Mononuclear cell (primary cell): Measurements from ENCODE around the gene ARFGEF2. TPM values are rescaled to one million over a fixed set of nuclear protein-coding genes. Genes with fewer than 3 reads are reported as not detected.
"Not testable (repeated sequence)": the region's sequence is repeated elsewhere in the genome, so short reads cannot be mapped to it uniquely, and the experiment has no call there.

Experiments used
- H3K27me3 ChIP-seq: 2 replicates; pipeline ENCODE4 v1.6.0; 2011; ENCODE audit warnings: low read length, control low read depth; ENCODE audit not compliant: insufficient read depth
- H3K4me1 ChIP-seq: 2 replicates; pipeline ENCODE4 v1.5.1; 2011; ENCODE audit warnings: mild to moderate bottlenecking, low read length, control low read depth; ENCODE audit not compliant: insufficient read depth
- H3K4me3 ChIP-seq: 2 replicates; pipeline ENCODE4 v1.5.1; 2011; ENCODE audit warnings: mild to moderate bottlenecking, low read length, moderate library complexity
- H3K9me3 ChIP-seq: 2 replicates; pipeline ENCODE4 v1.5.1; 2011; ENCODE audit warnings: low read depth, mild to moderate bottlenecking, control low read depth, low read length
- total RNA-seq: library from RNA; depleted of rRNA; stranded (reverse); fragments of >200 nt; gene quantifications from one replicate; pipeline ENCODE4 v1.2.3, GENCODE V29; 2012

Gene ARFGEF2
- 35.1 TPM for total RNA-seq

DNA sequence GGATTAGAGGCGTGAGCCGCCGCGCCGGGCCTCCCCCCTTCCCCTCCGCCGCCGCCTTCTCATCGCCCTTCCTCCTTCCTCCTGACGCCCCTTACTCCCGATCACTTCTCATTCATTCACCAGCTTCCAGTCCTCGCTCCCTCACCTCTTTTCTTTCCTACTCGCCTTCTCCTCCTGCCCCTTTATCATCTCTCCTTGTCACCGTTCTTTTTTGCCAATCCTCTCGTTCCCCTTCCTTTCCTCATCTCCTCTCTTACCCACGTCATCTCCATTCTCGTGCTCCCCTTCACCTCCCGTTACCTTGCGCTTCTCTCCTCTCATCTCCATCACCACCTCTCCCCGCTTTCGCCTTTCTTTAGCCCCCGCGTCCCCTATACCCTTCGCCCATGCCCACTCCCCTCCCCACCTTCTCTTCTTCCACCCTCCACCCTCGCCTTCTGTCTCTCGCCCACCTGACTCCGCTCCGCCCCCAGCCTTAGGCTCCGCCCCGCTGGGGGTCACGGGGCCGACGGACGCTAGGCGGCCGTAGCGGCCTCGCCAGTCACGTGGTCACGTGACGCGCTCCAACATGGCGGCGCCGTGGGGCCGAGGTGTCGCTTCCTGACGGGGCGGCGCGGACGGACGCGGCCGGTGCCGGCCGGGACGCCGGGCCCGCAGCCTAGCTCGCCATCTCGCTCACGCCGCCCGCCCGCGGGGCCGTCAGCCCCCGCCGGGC lies at the start of gene ARFGEF2:
TSS of gene ARFGEF2 (plus strand) at position 544 of the 715 bp plus-strand sequence. CDS start 179 bp downstream, outside the sequence.
- no peaks in the 10 kb centered on the region for H3K27me3 ChIP-seq
- H3K4me3 ChIP-seq: peak within 1 kb of the TSS; percentile 69

DNA sequence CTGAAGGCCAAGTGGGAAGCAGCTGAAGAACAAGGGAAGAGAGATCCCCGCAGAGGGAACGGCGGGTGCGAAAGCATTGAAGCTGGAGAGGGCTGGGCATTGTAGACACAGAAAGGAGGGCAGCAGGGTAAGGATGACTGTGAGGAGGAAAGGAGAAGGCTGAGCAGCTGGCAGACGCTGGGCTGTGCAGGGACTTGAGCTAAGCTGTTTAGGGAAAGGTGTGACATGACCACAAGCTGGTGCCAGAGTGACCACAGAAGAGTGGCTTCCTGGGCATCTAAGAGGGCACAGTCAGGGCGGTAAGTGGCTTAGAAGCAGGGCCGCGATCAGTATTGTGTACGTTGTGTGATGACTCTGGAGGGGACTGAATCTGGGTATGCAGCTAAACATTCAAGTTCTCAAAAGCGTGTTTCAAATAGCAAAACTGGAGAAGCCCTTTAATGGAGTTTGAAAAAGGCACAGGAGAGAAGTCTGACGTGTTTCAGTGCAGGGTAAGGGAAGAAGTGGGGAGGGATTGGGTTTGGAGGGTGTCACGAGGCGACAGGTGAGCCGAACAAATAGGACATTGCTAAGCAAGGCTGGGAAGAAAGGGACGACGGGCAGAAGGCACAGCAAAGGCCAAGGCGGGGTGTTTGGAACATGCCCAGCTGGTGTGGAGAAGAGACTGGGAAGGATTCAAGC lies 46.1 kb upstream of the ARFGEF2 start:
- Histone ChIP-seq H3K4me3 (no peak overlapping the region), H3K27me3 (no peaks in the 10 kb centered on the region)

More for the DNA sequence above, at the start of gene ARFGEF2:
- Histone ChIP-seq H3K9me3 (no peaks in the 10 kb centered on the region), H3K4me1 (peaks cover 55% of the 10 kb centered on the region)

DNA sequence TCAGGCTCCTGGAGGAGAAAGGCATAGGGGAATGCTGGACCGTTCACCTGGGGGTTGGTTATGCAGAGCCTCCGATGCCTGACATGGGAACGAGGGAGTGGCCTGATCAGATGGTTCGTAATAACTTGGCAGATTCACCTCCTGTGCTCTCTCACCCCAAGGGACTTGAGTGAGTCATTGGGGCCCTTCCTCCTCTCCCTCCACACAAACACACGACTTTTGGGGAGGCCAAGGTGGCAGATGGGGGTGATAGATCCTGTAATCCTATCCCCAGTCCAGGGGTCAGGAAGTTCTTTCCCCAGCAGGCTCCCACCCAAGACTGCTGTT lies 45.6 kb upstream of the ARFGEF2 start:
- Histone ChIP-seq H3K4me1 (peaks cover 54% of the 10 kb centered on the region), H3K27me3 (no peaks in the 10 kb centered on the region), H3K4me3 (no peak overlapping the region), H3K9me3 (no peaks in the 10 kb centered on the region)

More for the DNA sequence above, 46.1 kb upstream of the ARFGEF2 start:
- H3K4me1 ChIP-seq: peaks cover 52% of the 10 kb centered on the region
- H3K9me3 ChIP-seq: no peaks in the 10 kb centered on the region

DNA sequence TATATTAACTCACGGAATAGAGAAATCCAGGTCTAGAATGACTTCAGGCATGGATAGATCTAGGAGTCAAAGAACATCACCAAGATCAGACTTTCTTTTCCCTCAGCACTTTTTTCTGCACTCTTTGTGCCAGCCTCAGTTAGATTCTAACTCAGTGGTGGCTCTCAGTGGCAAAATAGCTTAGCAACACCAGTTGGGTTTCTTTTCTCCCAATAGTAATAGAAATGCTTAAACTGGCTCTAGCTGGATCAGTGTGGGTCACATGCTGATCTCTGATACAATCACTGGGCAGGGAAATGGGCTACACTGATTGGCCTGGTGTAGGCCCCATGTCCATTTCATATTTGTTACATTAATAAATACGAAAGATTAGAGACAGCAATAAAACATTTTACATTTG lies 44.2 kb upstream of the ARFGEF2 start:
- no peaks in the 10 kb centered on the region for H3K27me3 ChIP-seq
- H3K4me1 ChIP-seq: peaks cover 49% of the 10 kb centered on the region
- no peaks in the 10 kb centered on the region for H3K9me3 ChIP-seq
- H3K4me3 ChIP-seq: no peak overlapping the region

DNA sequence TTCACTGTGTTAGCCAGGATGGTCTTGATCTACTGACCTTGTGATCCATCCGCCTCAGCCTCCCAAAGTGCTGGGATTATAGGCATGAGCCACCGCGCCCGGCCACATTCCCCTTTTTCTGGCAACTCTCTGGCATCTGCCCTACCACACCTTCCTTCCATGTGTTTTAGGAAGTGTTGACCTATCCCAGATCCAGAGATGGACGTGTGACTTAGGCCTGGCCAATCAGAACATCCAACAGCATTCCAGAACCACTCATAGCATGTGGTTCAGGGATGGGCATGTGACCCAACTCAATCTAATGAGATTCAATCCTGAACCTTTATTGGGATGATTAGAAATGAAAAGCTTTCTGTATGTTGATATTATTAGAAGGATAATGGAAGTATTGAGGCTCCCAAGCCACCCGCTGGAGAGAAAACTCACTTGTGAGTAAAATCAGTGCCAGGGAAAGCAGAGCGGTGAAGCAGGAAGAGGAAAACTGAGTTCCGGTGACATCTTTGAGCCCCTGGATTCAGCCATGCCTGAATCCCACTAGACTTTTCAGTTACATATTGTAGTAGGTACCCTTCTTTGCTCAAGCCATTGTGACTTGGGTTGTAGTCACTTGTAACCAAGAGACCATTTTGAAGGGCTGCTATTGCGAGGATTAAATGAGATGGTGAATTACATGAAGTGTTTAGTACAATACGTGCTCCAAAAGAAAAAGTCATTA lies 42.8 kb upstream of the ARFGEF2 start:
- Histone ChIP-seq H3K4me3 (no peak overlapping the region), H3K9me3 (no peaks in the 10 kb centered on the region), H3K4me1 (peaks cover 35% of the 10 kb centered on the region), H3K27me3 (no peaks in the 10 kb centered on the region)

DNA sequence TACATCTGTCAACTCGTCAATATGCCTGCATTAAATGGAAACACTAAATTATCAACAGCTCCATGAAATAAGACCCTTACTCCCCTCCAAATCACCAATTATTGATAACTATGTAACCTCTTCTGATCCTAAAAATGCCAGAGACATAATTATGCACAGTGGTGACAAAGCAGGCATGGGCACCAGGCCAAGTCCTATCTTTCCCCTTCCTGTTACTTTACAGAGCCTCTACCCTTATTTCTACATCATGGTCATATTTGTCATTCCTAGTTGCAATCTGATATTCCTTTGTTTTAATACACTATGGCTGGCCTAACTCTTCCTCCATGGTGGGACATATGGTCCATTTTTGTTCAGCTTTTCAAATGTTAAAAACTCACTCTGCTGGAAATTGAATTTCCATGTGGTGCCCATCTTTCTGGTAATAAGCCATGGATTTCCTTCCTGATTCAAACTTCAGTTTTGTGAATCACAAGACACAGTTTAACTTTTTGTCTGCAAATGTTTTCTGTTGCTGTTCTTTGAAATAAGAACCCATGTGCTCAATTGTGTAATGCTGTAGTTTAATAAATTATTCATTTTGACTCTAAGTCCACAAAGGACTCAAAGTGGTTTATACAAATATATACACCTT lies 41.8 kb upstream of the ARFGEF2 start:
- Histone ChIP-seq H3K4me3 (no peak overlapping the region), H3K4me1 (peaks cover 31% of the 10 kb centered on the region), H3K27me3 (no peaks in the 10 kb centered on the region), H3K9me3 (no peaks in the 10 kb centered on the region)

DNA sequence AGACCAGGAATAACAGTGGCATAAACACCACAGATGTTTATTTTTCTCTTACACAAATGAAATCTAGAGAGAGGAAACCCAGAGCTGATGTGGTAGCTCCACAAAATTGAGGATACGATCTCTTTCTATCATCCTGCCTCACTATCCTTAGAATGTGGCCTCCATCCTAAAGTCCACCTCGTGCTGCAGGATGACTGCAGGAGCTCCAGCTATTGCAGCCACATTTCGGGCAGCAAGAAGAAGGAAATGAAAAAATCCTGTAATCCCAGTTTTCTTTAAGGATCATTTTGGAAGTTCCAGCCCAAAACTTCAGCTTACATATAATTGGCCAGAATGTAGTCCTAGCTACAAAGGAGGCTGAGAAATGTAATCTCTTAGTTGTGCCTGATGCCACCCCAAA lies 41.2 kb upstream of the ARFGEF2 start:
- H3K4me1 ChIP-seq: peaks cover 28% of the 10 kb centered on the region
- no peaks in the 10 kb centered on the region for H3K9me3 ChIP-seq
- H3K4me3 ChIP-seq: no peak overlapping the region
- no peaks in the 10 kb centered on the region for H3K27me3 ChIP-seq

DNA sequence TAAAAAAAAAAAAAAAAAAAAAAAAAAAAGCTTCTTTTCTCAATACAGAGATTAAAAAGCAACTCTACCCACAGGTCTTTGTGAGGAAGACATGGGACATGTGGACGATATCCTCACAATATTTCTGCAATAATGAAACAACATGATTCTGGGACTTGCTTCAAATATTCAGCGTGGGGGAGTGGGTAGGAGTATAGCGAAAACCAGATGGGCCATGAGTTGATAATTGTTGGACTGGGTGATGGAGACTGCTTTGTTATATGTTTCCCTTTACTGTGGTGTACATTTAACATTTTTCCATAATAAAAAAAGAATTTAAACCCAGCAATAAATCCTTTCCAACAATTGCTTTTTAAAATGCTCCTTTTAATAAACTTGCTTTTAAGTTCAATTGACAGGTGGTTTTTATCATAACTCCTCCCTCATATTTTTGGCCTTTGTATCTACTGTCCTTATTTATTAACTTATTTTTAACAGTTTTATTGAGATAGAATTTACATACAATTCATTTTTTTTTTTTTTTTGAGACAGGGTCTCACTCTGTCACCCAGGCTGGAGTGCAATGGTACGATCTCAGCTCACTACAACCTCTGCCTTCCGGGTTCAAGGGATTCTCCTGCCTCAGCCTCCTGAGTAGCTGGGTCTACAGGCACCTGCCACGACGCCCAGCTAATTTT lies 40.4 kb upstream of the ARFGEF2 start:
- no peaks in the 10 kb centered on the region for H3K9me3 ChIP-seq
- H3K27me3 ChIP-seq: no peaks in the 10 kb centered on the region
- H3K4me3 ChIP-seq: no peak overlapping the region
- peaks cover 20% of the 10 kb centered on the region for H3K4me1 ChIP-seq

DNA sequence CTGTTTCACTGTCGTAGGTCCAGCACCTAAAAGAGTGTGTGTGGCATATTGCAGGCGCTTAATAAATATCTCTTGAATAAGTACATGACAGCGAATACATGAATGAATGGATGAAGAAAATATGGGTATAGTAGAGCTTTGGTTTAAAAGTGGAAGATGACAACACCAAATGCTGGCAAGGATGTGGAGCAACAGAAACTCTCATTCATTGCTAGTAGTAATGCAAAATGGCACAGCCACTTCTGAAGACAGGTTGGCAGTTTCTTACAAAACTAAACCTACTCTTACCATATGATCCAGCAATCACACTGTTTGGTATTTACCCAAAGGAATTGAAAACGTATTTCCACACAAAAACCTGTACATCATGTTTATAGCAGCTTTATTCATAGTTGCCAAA lies 36.3 kb upstream of the ARFGEF2 start:
- H3K9me3 ChIP-seq: no peaks in the 10 kb centered on the region
- H3K27me3 ChIP-seq: no peaks in the 10 kb centered on the region
- H3K4me3 ChIP-seq: no peak overlapping the region
- peaks cover 5% of the 10 kb centered on the region for H3K4me1 ChIP-seq

DNA sequence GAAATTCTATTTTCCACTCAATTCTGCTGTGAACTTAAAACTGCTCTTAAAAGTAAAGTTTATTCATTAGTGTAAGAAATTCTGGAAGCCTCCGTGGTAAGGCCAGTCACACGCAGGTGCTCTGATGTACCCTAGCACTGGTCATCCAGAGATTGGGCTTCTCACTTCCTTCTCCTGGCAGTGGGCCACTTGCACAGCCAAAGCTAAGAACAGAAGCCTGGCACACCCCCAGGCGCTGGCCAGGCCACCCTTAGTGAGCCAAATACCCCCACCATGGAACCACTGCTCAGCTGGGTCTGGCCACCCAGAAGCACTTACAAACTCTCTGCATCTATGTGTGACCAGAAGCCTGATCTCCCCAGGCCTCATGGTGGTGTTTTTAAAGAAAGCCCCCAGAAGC lies 35.3 kb upstream of the ARFGEF2 start:
- Histone ChIP-seq H3K4me3 (no peak overlapping the region), H3K9me3 (no peaks in the 10 kb centered on the region), H3K4me1 (no peaks in the 10 kb centered on the region)

DNA sequence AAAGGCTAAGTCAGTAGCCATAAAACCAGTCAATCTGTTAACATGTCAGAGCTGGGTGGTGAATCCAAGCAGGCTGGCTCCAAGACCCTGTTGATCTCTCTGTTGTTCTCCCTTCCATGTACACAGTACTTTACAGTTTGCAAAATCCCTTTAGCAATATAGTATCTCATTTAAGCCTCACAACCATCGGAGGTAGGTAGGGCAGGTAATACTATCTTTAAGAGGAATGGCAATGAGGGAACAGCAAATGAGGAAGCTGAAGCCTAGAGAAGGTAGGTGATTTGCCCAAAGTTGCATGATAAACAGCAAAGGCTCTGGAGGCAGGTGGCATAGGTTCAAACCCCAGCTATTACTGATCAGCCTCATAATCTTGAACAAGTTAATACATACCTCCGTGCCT lies 34.7 kb upstream of the ARFGEF2 start:
- Histone ChIP-seq H3K4me1 (no peaks in the 10 kb centered on the region), H3K9me3 (no peaks in the 10 kb centered on the region), H3K27me3 (no peaks in the 10 kb centered on the region), H3K4me3 (no peak overlapping the region)

More for the DNA sequence above, 35.3 kb upstream of the ARFGEF2 start:
- H3K27me3 ChIP-seq: no peaks in the 10 kb centered on the region

DNA sequence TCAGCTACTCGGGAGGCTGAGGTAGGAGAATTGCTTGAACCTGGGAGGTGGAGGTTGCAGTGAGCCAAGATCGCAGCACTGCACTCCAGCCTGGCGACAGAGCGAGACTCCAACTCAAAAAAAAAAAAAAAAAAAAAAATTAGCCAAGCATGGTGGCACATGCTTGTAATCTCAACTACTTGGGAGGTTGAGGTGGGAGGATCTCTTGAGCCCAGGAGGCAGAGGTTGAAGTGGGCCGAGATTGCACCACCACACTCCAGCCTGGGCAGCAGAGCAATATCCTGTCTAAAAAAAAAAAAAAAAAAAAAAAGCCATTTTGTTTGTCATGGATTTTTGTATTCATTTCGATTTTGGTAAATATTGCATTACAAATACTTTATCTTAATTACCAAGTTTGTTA lies 33.0 kb upstream of the ARFGEF2 start:
- not testable (repeated sequence) for H3K4me1 ChIP-seq, H3K9me3 ChIP-seq, H3K27me3 ChIP-seq, H3K4me3 ChIP-seq

DNA sequence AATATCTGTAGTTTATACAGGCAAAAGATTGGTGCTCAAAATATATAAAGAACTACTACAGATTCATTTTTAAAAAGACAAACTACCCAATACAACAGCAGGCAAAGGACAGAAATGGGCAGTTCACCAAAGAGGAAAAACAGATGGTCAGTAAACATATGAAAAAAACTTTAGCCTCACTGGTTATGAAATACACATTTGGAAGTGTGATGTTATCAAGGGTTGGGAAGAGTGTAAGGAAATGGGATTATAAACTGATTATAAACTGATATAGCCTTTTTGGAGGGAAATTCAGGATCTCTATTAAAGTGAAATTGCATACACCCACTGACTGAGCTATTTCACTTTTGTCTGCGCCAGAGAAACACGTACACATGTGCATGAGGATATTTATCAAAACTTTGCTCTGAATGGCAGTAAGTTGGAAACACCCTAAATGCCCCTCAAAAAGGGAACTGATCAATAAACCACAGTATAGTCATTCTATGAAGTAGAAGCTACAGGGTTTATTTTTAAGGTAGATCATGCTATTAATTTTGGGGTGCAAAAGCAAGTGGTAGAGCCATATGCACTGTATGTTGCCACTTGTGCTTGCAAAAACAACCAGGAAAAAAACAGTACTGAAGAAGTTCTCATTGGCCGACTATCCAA lies 32.2 kb upstream of the ARFGEF2 start:
- H3K27me3 ChIP-seq: no peaks in the 10 kb centered on the region
- no peak overlapping the region for H3K4me3 ChIP-seq
- H3K9me3 ChIP-seq: no peaks in the 10 kb centered on the region
- no peaks in the 10 kb centered on the region for H3K4me1 ChIP-seq

DNA sequence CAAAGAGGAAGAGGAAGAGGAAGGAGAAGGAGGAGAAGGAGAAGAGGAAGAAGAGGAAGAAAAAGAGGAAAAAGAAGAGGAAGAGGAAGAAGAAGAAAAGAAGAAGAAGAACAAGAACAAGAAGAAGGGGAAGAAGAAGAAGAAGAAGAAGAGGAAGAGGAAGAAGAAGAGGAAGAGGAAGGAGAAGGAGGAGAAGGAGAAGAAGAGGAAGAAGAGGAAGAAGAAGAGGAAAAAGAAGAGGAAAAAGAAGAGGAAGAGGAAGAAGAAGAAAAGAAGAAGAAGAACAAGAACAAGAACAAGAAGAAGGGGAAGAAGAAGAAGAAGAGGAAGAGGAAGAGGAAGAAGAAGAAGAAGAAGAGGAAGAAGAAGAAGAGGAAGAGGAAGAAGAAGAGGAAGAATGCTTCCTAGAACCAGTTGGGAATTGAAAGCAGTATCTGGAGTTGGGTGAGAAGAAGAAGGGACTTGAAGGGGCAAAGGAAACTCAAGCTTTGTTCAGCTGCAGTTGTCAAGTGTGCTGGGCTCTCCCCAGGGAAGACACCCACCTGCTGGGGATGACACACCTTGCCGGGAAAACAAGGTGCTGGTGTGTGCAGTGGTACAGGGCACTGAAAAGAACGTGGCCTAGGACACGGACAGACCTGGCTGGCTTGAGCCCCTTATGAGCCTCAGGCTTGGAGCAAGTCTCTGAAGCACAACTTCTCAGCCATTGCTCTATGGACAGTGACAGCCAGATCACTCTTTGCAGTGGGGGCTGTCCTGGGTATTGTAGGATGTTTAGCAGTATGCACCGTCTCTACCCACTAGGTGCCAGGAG lies 30.1 kb upstream of the ARFGEF2 start:
- Histone ChIP-seq H3K9me3 (no peaks in the 10 kb centered on the region), H3K4me3 (no peak overlapping the region), H3K27me3 (no peaks in the 10 kb centered on the region), H3K4me1 (no peaks in the 10 kb centered on the region)
